Colonic mucosa (tissue), 4 donors: Measurements from ENCODE around the gene PHF21B. TPM values are rescaled to one million over a fixed set of nuclear protein-coding genes. Genes with fewer than 3 reads are reported as not detected.

Experiments used
- DNase-seq: peaks from one replicate; pipeline ENCODE4 v3.0.0-alpha.2; 2020
- H3K27ac ChIP-seq: fragments of 200-600 bp; one replicate; pipeline ENCODE4 v1.8.0; 2021
- H3K27me3 ChIP-seq: fragments of 200-600 bp; one replicate; pipeline ENCODE4 v1.8.0; 2021
- H3K36me3 ChIP-seq: fragments of 200-600 bp; one replicate; pipeline ENCODE4 v1.8.0; 2021
- H3K4me1 ChIP-seq: fragments of 200-600 bp; one replicate; pipeline ENCODE4 v1.8.0; 2021; ENCODE audit warnings: mild to moderate bottlenecking
- H3K4me3 ChIP-seq: fragments of 200-600 bp; one replicate; pipeline ENCODE4 v1.8.0; 2021
- H3K9ac ChIP-seq, 2 donors: one replicate each; pipeline ENCODE4 v1.7.0; 2013; ENCODE audit warnings: control low read depth in 2 of 2, low read depth in 2 of 2, low read length in 2 of 2
- H3K9me3 ChIP-seq: fragments of 200-600 bp; one replicate; pipeline ENCODE4 v1.8.0; 2021
- CTCF ChIP-seq: fragments of 200-600 bp; IDR thresholded peaks from one replicate; pipeline ENCODE4 v1.8.0; 2022; ENCODE audit warnings: antibody characterized with exemption, mild to moderate bottlenecking
- intact Hi-C: fragments of 100-400 bp; cut with DNase I; formaldehyde crosslinking; loops from one replicate; pipeline ENCODE4 v1.14.1; 2022
- total RNA-seq, 2 donors: library from RNA; stranded (reverse); fragmentation: NEBNext Ultra II Directional in 1 of 2; extraction: Animal tissue kit (Norgen Biotek cat#: 25700) in 1 of 2; gene quantifications; one replicate each; pipeline ENCODE4 v1.2.1, GENCODE V29; 2021
- donor health status: healthy.
- donor health status: DM: no; HTN: no; CAD: no.
- donor health status: DM: no; HTN: no; CAD: no.

Gene PHF21B
- total RNA-seq, 2 donors from 2014 or later: not detected

DNA sequence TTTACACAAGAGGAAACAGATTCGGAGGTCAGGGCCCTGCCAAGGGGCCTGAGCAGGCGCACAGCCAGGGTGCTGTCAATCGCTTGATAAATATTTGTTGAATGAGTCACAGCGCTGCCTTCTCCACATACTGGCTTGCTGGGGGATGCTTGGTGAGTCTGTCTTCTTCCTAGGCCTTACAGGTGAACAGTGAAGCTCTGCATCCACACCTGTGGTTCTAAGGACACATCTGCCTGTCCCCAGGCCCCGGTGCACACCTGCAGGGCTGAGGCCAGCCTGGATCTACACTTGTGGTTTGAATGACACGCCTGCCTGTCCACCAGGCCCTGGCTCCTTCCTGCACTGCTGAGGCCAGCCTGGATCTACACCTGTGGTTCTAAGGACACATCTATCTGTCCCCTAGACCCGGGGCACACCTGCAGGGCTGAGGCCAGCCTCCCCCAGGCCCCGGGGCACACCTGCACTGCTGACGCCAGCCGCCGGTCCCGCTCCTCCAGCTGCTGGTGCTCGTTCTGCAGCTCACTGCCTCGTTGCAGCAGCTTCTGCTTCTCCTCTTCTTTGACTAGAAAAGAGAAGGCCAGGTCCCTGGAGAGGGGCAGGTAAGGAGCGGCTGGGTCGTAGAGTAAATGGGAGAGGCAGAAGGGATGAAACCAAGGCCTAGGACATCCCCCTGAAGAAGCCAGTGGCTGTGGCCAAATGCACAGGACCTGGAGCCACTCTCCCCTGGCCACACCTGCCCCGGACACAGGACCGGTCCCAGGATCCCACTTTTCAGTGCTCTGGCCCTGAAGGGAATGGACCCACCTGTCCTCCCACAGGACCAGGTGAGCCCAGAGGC, 124.6 kb downstream of the PHF21B start:
- no peak overlapping the region for H3K4me3 ChIP-seq
- H3K27me3 ChIP-seq: no peaks in the 10 kb centered on the region
- H3K36me3 ChIP-seq: no peaks in the 10 kb centered on the region
- no peak overlapping the region for H3K9ac ChIP-seq
- intact Hi-C loops: no loop called here
- DNase-seq: no peak
- TF ChIP-seq CTCF: no peak
- no peaks in the 10 kb centered on the region for H3K9me3 ChIP-seq
- H3K27ac ChIP-seq: no peak overlapping the region
- H3K4me1 ChIP-seq: no peaks in the 10 kb centered on the region

DNA sequence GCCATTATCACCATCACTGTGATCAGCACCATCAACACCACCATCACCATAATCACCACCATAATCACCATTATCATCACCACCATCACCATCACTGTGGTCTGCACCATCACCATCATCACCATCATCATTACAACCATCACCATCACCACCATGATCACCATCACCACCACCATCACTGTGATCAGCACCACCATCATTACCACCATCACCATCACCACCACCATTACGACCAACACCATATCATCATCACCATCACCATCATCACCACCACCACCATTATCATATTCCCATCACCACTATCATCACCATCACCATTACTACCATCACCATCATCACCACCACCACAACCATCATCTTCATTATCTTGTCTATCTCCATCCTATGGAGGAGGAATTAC, 125.2 kb downstream of the PHF21B start:
- no peak for TF ChIP-seq CTCF
- DNase-seq: no peak
- H3K9ac ChIP-seq: no peak overlapping the region
- H3K27me3 ChIP-seq: no peaks in the 10 kb centered on the region
- no peak overlapping the region for H3K27ac ChIP-seq
- no peaks in the 10 kb centered on the region for H3K9me3 ChIP-seq
- no peaks in the 10 kb centered on the region for H3K36me3 ChIP-seq
- no peak overlapping the region for H3K4me3 ChIP-seq
- intact Hi-C loops: no loop called here
- no peaks in the 10 kb centered on the region for H3K4me1 ChIP-seq

GRCh38 chr22:44883011-44883421, 126.8 kb downstream of the PHF21B start:
- no peaks in the 10 kb centered on the region for H3K4me1 ChIP-seq
- intact Hi-C loops: no loop called here
- no peak overlapping the region for H3K9ac ChIP-seq
- no peak for TF ChIP-seq CTCF
- H3K9me3 ChIP-seq: no peaks in the 10 kb centered on the region
- no peak overlapping the region for H3K4me3 ChIP-seq
- no peak for DNase-seq
- H3K36me3 ChIP-seq: no peaks in the 10 kb centered on the region
- H3K27me3 ChIP-seq: no peaks in the 10 kb centered on the region
- H3K27ac ChIP-seq: no peak overlapping the region

GRCh38 chr22:44882226-44882905, 127.4 kb downstream of the PHF21B start:
- no peaks in the 10 kb centered on the region for H3K27me3 ChIP-seq
- no peaks in the 10 kb centered on the region for H3K9me3 ChIP-seq
- TF ChIP-seq CTCF: no peak
- intact Hi-C loops: no loop called here
- no peak overlapping the region for H3K27ac ChIP-seq
- no peak overlapping the region for H3K9ac ChIP-seq
- no peak for DNase-seq
- no peaks in the 10 kb centered on the region for H3K4me1 ChIP-seq
- no peak overlapping the region for H3K4me3 ChIP-seq
- H3K36me3 ChIP-seq: no peaks in the 10 kb centered on the region

DNA sequence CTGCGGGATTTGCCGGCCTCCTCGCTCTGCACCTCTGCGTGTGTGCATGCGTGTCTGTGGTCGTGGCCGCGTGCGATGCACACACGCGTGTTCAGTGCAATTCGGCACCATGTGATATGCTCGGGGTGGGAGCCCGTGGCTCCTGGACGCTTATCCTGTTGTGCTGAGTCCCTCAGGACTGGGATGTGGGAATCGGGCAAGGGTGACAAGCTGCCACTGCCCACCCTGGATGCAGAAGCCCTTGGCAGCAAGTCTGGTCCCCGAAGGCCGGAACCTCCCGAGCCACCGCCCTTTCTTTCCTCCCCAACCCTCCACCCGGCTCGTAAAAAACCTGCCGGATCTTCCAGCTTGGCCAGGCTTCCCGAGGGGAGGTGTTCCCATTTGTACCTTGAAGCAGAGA, 128.2 kb downstream of the PHF21B start:
- intact Hi-C loops: no loop called here
- TF ChIP-seq CTCF: no peak
- Histone ChIP-seq H3K9me3 (no peaks in the 10 kb centered on the region), H3K4me1 (no peaks in the 10 kb centered on the region), H3K4me3 (no peak overlapping the region), H3K9ac (no peak overlapping the region), H3K27ac (no peak overlapping the region), H3K27me3 (no peaks in the 10 kb centered on the region), H3K36me3 (no peaks in the 10 kb centered on the region)
- DNase-seq: no peak
